ENCODE results near the gene POT1.

Gene POT1

GRCh38 chr7:124808206-124808605 is 121.4 kb downstream of the POT1 start:
- DNase-seq (ENCODE audit: low read depth in 2 of 2): no peak

GRCh38 chr7:124801330-124801895 is 128.2 kb downstream of the POT1 start:
- no peak for DNase-seq (ENCODE audit: low read depth in 2 of 2)

GRCh38 chr7:124800386-124800785 is 129.2 kb downstream of the POT1 start:
- DNase-seq (ENCODE audit: low read depth in 2 of 2): no peak

- no peak for DNase-seq (ENCODE audit: low read depth in 2 of 2)
Observed at GRCh38 chr7:124799448-124799847, 130.2 kb downstream of the POT1 start.

GRCh38 chr7:124796771-124797170 is 132.9 kb downstream of the POT1 start:
- DNase-seq (ENCODE audit: low read depth in 2 of 2): no peak

GRCh38 chr7:124792696-124793095 is 136.9 kb downstream of the POT1 start:
- DNase-seq (ENCODE audit: low read depth in 2 of 2): no peak

- DNase-seq (ENCODE audit: low read depth in 2 of 2): no peak
Observed at GRCh38 chr7:124792002-124792401, 137.6 kb downstream of the POT1 start.

- DNase-seq (ENCODE audit: low read depth in 2 of 2): no peak
Observed at GRCh38 chr7:124791426-124791825, 138.2 kb downstream of the POT1 start.

- no peak for DNase-seq (ENCODE audit: low read depth in 2 of 2)
Observed at GRCh38 chr7:124790645-124791044, 139.0 kb downstream of the POT1 start.

GRCh38 chr7:124785994-124786393 is 143.6 kb downstream of the POT1 start:
- no peak for DNase-seq (ENCODE audit: low read depth in 2 of 2)

GRCh38 chr7:124784879-124785818 is 144.5 kb downstream of the POT1 start:
- DNase-seq (ENCODE audit: low read depth in 2 of 2): no peak

- no peak for DNase-seq (ENCODE audit: low read depth in 2 of 2)
Observed at GRCh38 chr7:124783271-124783670, 146.4 kb downstream of the POT1 start.

GRCh38 chr7:124781907-124782734 is 147.5 kb downstream of the POT1 start:
- DNase-seq (ENCODE audit: low read depth in 2 of 2): no peak

- no peak for DNase-seq (ENCODE audit: low read depth in 2 of 2)
Observed at GRCh38 chr7:124781418-124781817, 148.2 kb downstream of the POT1 start.

GRCh38 chr7:124780608-124781007 is 149.0 kb downstream of the POT1 start:
- DNase-seq (ENCODE audit: low read depth in 2 of 2): no peak

- no peak for DNase-seq (ENCODE audit: low read depth in 2 of 2)
Observed at GRCh38 chr7:124780056-124780455, 149.6 kb downstream of the POT1 start.

- DNase-seq (ENCODE audit: low read depth in 2 of 2): no peak
Observed at GRCh38 chr7:124779620-124780019, 150.0 kb downstream of the POT1 start.

GRCh38 chr7:124779194-124779593 is 150.4 kb downstream of the POT1 start:
- DNase-seq (ENCODE audit: low read depth in 2 of 2): no peak

GRCh38 chr7:124777268-124777667 is 152.4 kb downstream of the POT1 start:
- no peak for DNase-seq (ENCODE audit: low read depth in 2 of 2)

- DNase-seq (ENCODE audit: low read depth in 2 of 2): no peak
Observed at GRCh38 chr7:124776153-124776552, 153.5 kb downstream of the POT1 start.

GRCh38 chr7:124775422-124775821 is 154.2 kb downstream of the POT1 start:
- no peak for DNase-seq (ENCODE audit: low read depth in 2 of 2)

GRCh38 chr7:124773938-124774337 is 155.7 kb downstream of the POT1 start:
- no peak for DNase-seq (ENCODE audit: low read depth in 2 of 2)
